Measurements from ENCODE around the gene MRAP2.

Gene MRAP2

DNA sequence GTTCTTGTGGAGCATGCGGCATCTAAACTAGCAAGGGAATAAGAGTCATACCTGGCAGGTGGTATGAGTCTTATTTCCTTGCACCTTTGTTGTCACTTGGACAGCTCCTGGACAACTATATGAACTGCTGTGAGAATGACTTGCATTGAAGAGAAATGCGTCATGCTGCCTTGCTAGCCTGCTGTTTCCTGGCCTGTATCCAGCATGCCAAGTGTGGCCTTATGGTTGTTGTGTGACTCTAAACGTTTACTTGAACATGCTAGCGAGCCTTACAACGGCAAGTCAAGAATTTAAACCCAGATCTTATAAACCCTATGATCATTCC is 103.4 kb downstream of the MRAP2 start:
- DNase-seq: no peak

DNA sequence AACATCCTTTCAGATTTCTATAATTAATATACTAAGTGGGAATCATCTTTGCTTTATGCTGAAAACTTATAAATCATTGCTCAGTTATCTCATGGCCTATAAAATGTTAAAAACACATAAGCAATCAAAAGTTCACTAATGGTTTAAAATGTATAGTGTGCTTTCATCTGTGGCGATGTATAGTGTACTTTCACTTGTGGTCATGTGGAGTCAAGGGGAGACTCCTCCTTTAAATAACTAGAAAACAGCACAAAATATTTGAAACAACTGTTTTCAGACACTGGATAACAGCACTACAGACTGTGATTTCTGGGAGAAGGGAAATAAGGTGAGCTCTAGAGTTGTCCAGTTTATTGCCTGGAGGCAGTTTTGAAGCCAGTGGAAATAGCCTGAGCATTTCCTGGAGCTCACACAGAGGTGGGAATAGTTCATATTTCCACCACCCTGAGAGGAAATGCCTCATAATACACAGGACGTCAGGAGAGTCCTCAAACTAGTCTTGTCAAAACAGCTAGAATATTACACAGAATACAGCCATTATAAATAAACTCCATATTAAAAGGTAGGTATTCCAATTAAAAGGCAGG is 104.5 kb downstream of the MRAP2 start:
- no peak for DNase-seq

DNA sequence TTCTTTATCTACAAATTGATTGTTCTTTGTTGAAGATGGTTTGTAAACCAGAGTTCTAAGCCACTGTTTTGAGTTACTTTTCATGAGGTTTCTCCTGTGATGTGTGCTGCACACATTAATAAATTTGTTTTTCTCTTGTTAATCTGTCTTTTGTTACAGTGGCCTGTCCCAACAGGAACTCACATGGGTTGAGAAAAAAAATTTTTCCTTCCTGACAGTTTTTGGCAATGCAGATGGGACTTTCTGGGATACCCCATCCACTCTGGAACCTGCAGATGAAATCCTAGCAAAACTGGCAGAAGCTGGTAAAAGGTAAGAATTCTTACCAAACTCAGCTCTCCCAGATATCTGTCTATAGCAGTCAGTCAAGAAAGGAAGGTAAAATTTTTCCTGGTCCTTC is 105.7 kb downstream of the MRAP2 start:
- DNase-seq: no peak

Measured in activated CD4-positive, alpha-beta T cell treated with anti-CD3 and anti-CD28 coated beads, Interleukin-2, amount 50 U/mL, for 48 hours (primary cell).